Measurements from ENCODE around the gene ARHGEF19. TPM values are rescaled to one million over a fixed set of nuclear protein-coding genes. Genes with fewer than 3 reads are reported as not detected.

ARHGEF19 gene
- polyA plus RNA-seq, 6 donors from 2014 or later: 7.0 to 10.8 (median 8.1) TPM

Other genes with a start within 250 kb of the ARHGEF19 start
- gene ZBTB17, start 236.6 kb downstream of the ARHGEF19 start, polyA plus RNA-seq (ENCODE audit: low read depth in 6 of 6): 10 to 100 TPM in 3 of 6 donors, 1 to 10 TPM in 3; 3.6 to 34.9 (median 10.0) TPM
- not detected for gene SRARP, start 208.4 kb downstream of the ARHGEF19 start, polyA plus RNA-seq (ENCODE audit: low read depth in 6 of 6)
- not detected for gene HSPB7, start 194.6 kb downstream of the ARHGEF19 start, polyA plus RNA-seq (ENCODE audit: low read depth in 6 of 6)
- gene CLCNKA, start 190.6 kb downstream of the ARHGEF19 start, polyA plus RNA-seq (ENCODE audit: low read depth in 6 of 6): not detected
- gene CLCNKB, start 168.9 kb downstream of the ARHGEF19 start, polyA plus RNA-seq (ENCODE audit: low read depth in 6 of 6): not detected
- not detected for gene FAM131C, start 139.0 kb downstream of the ARHGEF19 start, polyA plus RNA-seq (ENCODE audit: low read depth in 6 of 6)
- not detected for gene EPHA2, start 56.6 kb downstream of the ARHGEF19 start, polyA plus RNA-seq (ENCODE audit: low read depth in 6 of 6)
- gene CPLANE2, start 24.5 kb upstream of the ARHGEF19 start, polyA plus RNA-seq (ENCODE audit: low read depth in 6 of 6): 1 to 10 TPM; 2.3 to 6.3 (median 3.7) TPM
- 10 to 100 TPM; 17.9 to 33.5 (median 21.9) TPM for gene FBXO42, start 139.8 kb upstream of the ARHGEF19 start, polyA plus RNA-seq (ENCODE audit: low read depth in 6 of 6)
- 10 to 100 TPM; 41.1 to 59.6 (median 50.9) TPM for gene SZRD1, start 154.6 kb upstream of the ARHGEF19 start, polyA plus RNA-seq (ENCODE audit: low read depth in 6 of 6)
- gene SPATA21, start 224.8 kb upstream of the ARHGEF19 start, polyA plus RNA-seq (ENCODE audit: low read depth in 6 of 6): not detected
- 100 to 1,000 TPM; 103 to 152 (median 134) TPM for gene NECAP2, start 228.1 kb upstream of the ARHGEF19 start, polyA plus RNA-seq (ENCODE audit: low read depth in 6 of 6)

Measured in naive B cell (primary cell).